Central memory CD8-positive, alpha-beta T cell (primary cell): ENCODE results near the gene ABLIM1.
A peak's percentile ranks its signal among the peaks of the same experiment; 100 is the strongest.

Source experiments
- ATAC-seq: fragments of 150-1000 bp; cut with Tn5 transposase; replicated peaks from 2 replicates; pipeline ENCODE4 v1.10.0; 2022; ENCODE audit warnings: mild to moderate bottlenecking, moderate FRiP score, moderate number of reproducible peaks; ENCODE audit not compliant: poor library complexity, severe bottlenecking; ENCODE audit errors: extremely low read depth
- DNase-seq, 2 donors: peaks; one replicate each; pipeline ENCODE4 v3.0.0; 2021; ENCODE audit warnings: low spot score in 2 of 2
- H3K27ac Mint-ChIP-seq: one replicate; pipeline ENCODE4 v1.8.0; 2022; ENCODE audit warnings: low read depth, mild to moderate bottlenecking, moderate library complexity, mixed read lengths
- H3K27me3 Mint-ChIP-seq: one replicate; pipeline ENCODE4 v1.8.0; 2022; ENCODE audit warnings: mixed read lengths
- H3K36me3 Mint-ChIP-seq: one replicate; pipeline ENCODE4 v1.8.0; 2022; ENCODE audit warnings: mild to moderate bottlenecking, moderate library complexity, mixed read lengths; ENCODE audit not compliant: insufficient read depth
- H3K4me1 Mint-ChIP-seq: one replicate; pipeline ENCODE4 v1.8.0; 2022; ENCODE audit warnings: mixed read lengths
- H3K4me3 Mint-ChIP-seq: one replicate; pipeline ENCODE4 v1.8.0; 2022; ENCODE audit warnings: mild to moderate bottlenecking, moderate library complexity, mixed read lengths
- H3K9me3 Mint-ChIP-seq: one replicate; pipeline ENCODE4 v1.8.0; 2022; ENCODE audit warnings: mixed read lengths

ABLIM1 gene

GRCh38 chr10:114540236-114540635 is 117.8 kb downstream of the ABLIM1 start:
- peaks cover 74% of the 10 kb centered on the region for H3K4me1 Mint-ChIP-seq
- DNase-seq = no peak
- H3K27me3 Mint-ChIP-seq = no peaks in the 10 kb centered on the region

GRCh38 chr10:114539623-114540022 is 118.5 kb downstream of the ABLIM1 start:
- Mint-ChIP-seq H3K9me3 (no peaks in the 10 kb centered on the region), H3K4me1 (peaks cover 68% of the 10 kb centered on the region), H3K27ac (peak overlapping the region; percentile 100), H3K27me3 (no peaks in the 10 kb centered on the region), H3K4me3 (peak overlapping the region; percentile 34), H3K36me3 (peaks cover 20% of the 10 kb centered on the region)
- no peak for ATAC-seq
- no peak for DNase-seq

More at GRCh38 chr10:114540236-114540635, 117.8 kb downstream of the ABLIM1 start:
- Mint-ChIP-seq H3K4me3 (peak overlapping the region; percentile 34), H3K9me3 (no peaks in the 10 kb centered on the region), H3K27ac (peak overlapping the region; percentile 100), H3K36me3 (peaks cover 20% of the 10 kb centered on the region)
- ATAC-seq = no peak

- no peak for DNase-seq
- H3K9me3 Mint-ChIP-seq = no peaks in the 10 kb centered on the region
- H3K27ac Mint-ChIP-seq = peak overlapping the region; percentile 64
- peaks cover 55% of the 10 kb centered on the region for H3K4me1 Mint-ChIP-seq
- H3K36me3 Mint-ChIP-seq = peaks cover 14% of the 10 kb centered on the region
- peak overlapping the region; percentile 41 for H3K4me3 Mint-ChIP-seq
- H3K27me3 Mint-ChIP-seq = no peaks in the 10 kb centered on the region
- ATAC-seq = no peak
Measured at GRCh38 chr10:114538181-114538906, 119.7 kb downstream of the ABLIM1 start.

GRCh38 chr10:114537736-114538135 is 120.3 kb downstream of the ABLIM1 start:
- Mint-ChIP-seq H3K27me3 (no peaks in the 10 kb centered on the region), H3K9me3 (no peaks in the 10 kb centered on the region), H3K27ac (no peak overlapping the region), H3K36me3 (peaks cover 14% of the 10 kb centered on the region), H3K4me3 (peak overlapping the region; percentile 41), H3K4me1 (peaks cover 49% of the 10 kb centered on the region)
- ATAC-seq = no peak
- DNase-seq = no peak

- no peak for DNase-seq
- Mint-ChIP-seq H3K9me3 (no peaks in the 10 kb centered on the region), H3K4me1 (peaks cover 19% of the 10 kb centered on the region), H3K27ac (no peak overlapping the region), H3K27me3 (no peaks in the 10 kb centered on the region), H3K4me3 (no peak overlapping the region), H3K36me3 (no peaks in the 10 kb centered on the region)
- no peak for ATAC-seq
Measured at GRCh38 chr10:114534571-114534981, 123.5 kb downstream of the ABLIM1 start.

- no peak for ATAC-seq
- no peaks in the 10 kb centered on the region for H3K9me3 Mint-ChIP-seq
- DNase-seq = no peak
- no peaks in the 10 kb centered on the region for H3K27me3 Mint-ChIP-seq
- peaks cover 2% of the 10 kb centered on the region for H3K36me3 Mint-ChIP-seq
- H3K4me1 Mint-ChIP-seq = peaks cover 6% of the 10 kb centered on the region
- no peak overlapping the region for H3K27ac Mint-ChIP-seq
- H3K4me3 Mint-ChIP-seq = no peak overlapping the region
Measured at GRCh38 chr10:114532226-114532625, 125.8 kb downstream of the ABLIM1 start.

GRCh38 chr10:114526504-114527238 is 131.4 kb downstream of the ABLIM1 start:
- no peaks in the 10 kb centered on the region for H3K27me3 Mint-ChIP-seq
- H3K36me3 Mint-ChIP-seq = peaks cover 19% of the 10 kb centered on the region
- DNase-seq (peak; percentile 79 to 89), ATAC-seq (peak; percentile 97)
- H3K9me3 Mint-ChIP-seq = no peaks in the 10 kb centered on the region
- H3K27ac Mint-ChIP-seq = peak overlapping the region; percentile 99
- H3K4me3 Mint-ChIP-seq = peak overlapping the region; percentile 94
- H3K4me1 Mint-ChIP-seq = peaks cover 60% of the 10 kb centered on the region

- peaks cover 65% of the 10 kb centered on the region for H3K4me1 Mint-ChIP-seq
- no peaks in the 10 kb centered on the region for H3K27me3 Mint-ChIP-seq
- DNase-seq (peak in 1 of 2 donors; percentile 26), ATAC-seq (peak; percentile 48)
- peak overlapping the region; percentile 99 for H3K27ac Mint-ChIP-seq
- H3K9me3 Mint-ChIP-seq = no peaks in the 10 kb centered on the region
- peak overlapping the region; percentile 94 for H3K4me3 Mint-ChIP-seq
- peaks cover 19% of the 10 kb centered on the region for H3K36me3 Mint-ChIP-seq
Measured at GRCh38 chr10:114526126-114526503, 132.0 kb downstream of the ABLIM1 start.

- Mint-ChIP-seq H3K9me3 (no peaks in the 10 kb centered on the region), H3K4me1 (peaks cover 71% of the 10 kb centered on the region), H3K4me3 (peak overlapping the region; percentile 94), H3K36me3 (peaks cover 20% of the 10 kb centered on the region), H3K27ac (peak overlapping the region; percentile 99), H3K27me3 (no peaks in the 10 kb centered on the region)
- ATAC-seq (no peak), DNase-seq (no peak)
Measured at GRCh38 chr10:114525368-114525949, 132.6 kb downstream of the ABLIM1 start.

- H3K36me3 Mint-ChIP-seq = peaks cover 22% of the 10 kb centered on the region
- H3K4me3 Mint-ChIP-seq = peak overlapping the region; percentile 94
- peak overlapping the region; percentile 84 for H3K27ac Mint-ChIP-seq
- H3K9me3 Mint-ChIP-seq = no peaks in the 10 kb centered on the region
- H3K27me3 Mint-ChIP-seq = no peaks in the 10 kb centered on the region
- peaks cover 82% of the 10 kb centered on the region for H3K4me1 Mint-ChIP-seq
- ATAC-seq = no peak
- DNase-seq = no peak
Measured at GRCh38 chr10:114523876-114524275, 134.2 kb downstream of the ABLIM1 start.

GRCh38 chr10:114521255-114521654 is 136.8 kb downstream of the ABLIM1 start:
- H3K9me3 Mint-ChIP-seq = no peaks in the 10 kb centered on the region
- H3K4me3 Mint-ChIP-seq = peak overlapping the region; percentile 3
- ATAC-seq (no peak), DNase-seq (no peak)
- peaks cover 92% of the 10 kb centered on the region for H3K4me1 Mint-ChIP-seq
- no peaks in the 10 kb centered on the region for H3K27me3 Mint-ChIP-seq
- peaks cover 25% of the 10 kb centered on the region for H3K36me3 Mint-ChIP-seq
- no peak overlapping the region for H3K27ac Mint-ChIP-seq

- Mint-ChIP-seq H3K27ac (peak overlapping the region; percentile 80), H3K36me3 (peaks cover 17% of the 10 kb centered on the region), H3K4me1 (peaks cover 92% of the 10 kb centered on the region), H3K9me3 (no peaks in the 10 kb centered on the region), H3K27me3 (no peaks in the 10 kb centered on the region), H3K4me3 (peak overlapping the region; percentile 59)
- ATAC-seq (no peak), DNase-seq (no peak)
Measured at GRCh38 chr10:114520453-114520852, 137.6 kb downstream of the ABLIM1 start.
